Prostate gland (tissue), 2 donors: ENCODE results near the gene ADAMTS14.

Source experiments
- CTCF ChIP-seq, 4 experiments: fragments of 200-600 bp in 2 of 4; fragments of 450-650 bp in 2 of 4; sonication (generic) in 2 of 4; IDR thresholded peaks; 1 replicate in 3 of 4; 2 replicates in 1 of 4; pipeline ENCODE4 v1.5.1; 2016 to 2019; ENCODE audit warnings: antibody characterized with exemption in 4 of 4, mild to moderate bottlenecking in 2 of 4, moderate library complexity in 2 of 4
- POLR2A ChIP-seq: fragments of 450-650 bp; IDR thresholded peaks from one replicate; pipeline ENCODE4 v1.6.1; 2016; ENCODE audit warnings: antibody characterized with exemption, mild to moderate bottlenecking
- POLR2AphosphoS5 ChIP-seq: sonication (generic); formaldehyde crosslinking; IDR thresholded peaks from one replicate; pipeline ENCODE4 v1.6.1; 2017; ENCODE audit warnings: antibody characterized with exemption

GRCh38 chr10:70668454-70668970 is 3.8 kb upstream of the ADAMTS14 start:
- TF ChIP-seq POLR2A = no peak
- TF ChIP-seq CTCF (IDR thresholded peaks at IDR 0.05) = no peak
- no peak for TF ChIP-seq POLR2AphosphoS5
